H9 (cell line): ENCODE data around the gene FCGR3B. TPM values are rescaled to one million over a fixed set of nuclear protein-coding genes. Genes with fewer than 3 reads are reported as not detected.
"Not testable (repeated sequence)": the region's sequence is repeated elsewhere in the genome, so short reads cannot be mapped to it uniquely, and the experiment has no call there.

Source experiments
- DNase-seq: peaks from one replicate; pipeline ENCODE4 v3.0.0-alpha.2; 2017
- H2AFZ ChIP-seq: one replicate; pipeline ENCODE4 v1.6.1; 2013; ENCODE audit warnings: mild to moderate bottlenecking, low read length, control low read depth, moderate library complexity
- H2AK5ac ChIP-seq: 2 replicates; pipeline ENCODE4 v1.6.1; 2013; ENCODE audit warnings: low read length, control low read depth, mixed read lengths; ENCODE audit not compliant: insufficient read length
- H2BK120ac ChIP-seq: one replicate; pipeline ENCODE4 v1.6.1; 2013; ENCODE audit warnings: low read depth, mild to moderate bottlenecking, low read length, control low read depth, inconsistent platforms; ENCODE audit not compliant: poor library complexity, severe bottlenecking
- H2BK12ac ChIP-seq: 2 replicates; pipeline ENCODE4 v1.6.1; 2013; ENCODE audit warnings: low read length, control low read depth, mixed read lengths, low read depth; ENCODE audit not compliant: insufficient read length
- H2BK15ac ChIP-seq: 2 replicates; pipeline ENCODE4 v1.6.1; 2013; ENCODE audit warnings: low read depth, low read length, control low read depth
- H2BK20ac ChIP-seq: one replicate; pipeline ENCODE4 v1.6.1; 2013; ENCODE audit warnings: low read depth, mild to moderate bottlenecking, low read length, control low read depth, inconsistent platforms; ENCODE audit not compliant: poor library complexity, severe bottlenecking
- H2BK5ac ChIP-seq: 2 replicates; pipeline ENCODE4 v1.6.1; 2013; ENCODE audit warnings: low read length, control low read depth, mixed read lengths; ENCODE audit not compliant: insufficient read length
- H3K14ac ChIP-seq: 2 replicates; pipeline ENCODE4 v1.6.1; 2013; ENCODE audit warnings: low read length, control low read depth; ENCODE audit not compliant: insufficient read depth
- H3K18ac ChIP-seq: 2 replicates; pipeline ENCODE4 v1.6.1; 2013; ENCODE audit warnings: low read depth, mild to moderate bottlenecking, mixed read lengths, low read length, control low read depth; ENCODE audit not compliant: insufficient read length
- H3K23ac ChIP-seq: 2 replicates; pipeline ENCODE4 v1.6.1; 2013; ENCODE audit warnings: low read length, control low read depth, mixed read lengths, low read depth; ENCODE audit not compliant: insufficient read length
- H3K23me2 ChIP-seq: 2 replicates; pipeline ENCODE4 v1.6.1; 2013; ENCODE audit warnings: low read depth, mild to moderate bottlenecking, mixed read lengths, low read length, control low read depth; ENCODE audit not compliant: insufficient read length, poor library complexity, severe bottlenecking
- H3K27ac ChIP-seq: 2 replicates; pipeline ENCODE4 v1.5.1; 2013; ENCODE audit warnings: low read length, control low read depth, mixed read lengths, low read depth; ENCODE audit not compliant: insufficient read length
- H3K27me3 ChIP-seq: 2 replicates; pipeline ENCODE4 v1.6.1; 2013; ENCODE audit warnings: low read length, control low read depth, inconsistent platforms; ENCODE audit not compliant: insufficient read depth
- H3K4ac ChIP-seq: 2 replicates; pipeline ENCODE4 v1.6.1; 2013; ENCODE audit warnings: low read depth, mild to moderate bottlenecking, control low read depth, inconsistent platforms, low read length, moderate library complexity
- H3K4me1 ChIP-seq: 2 replicates; pipeline ENCODE4 v1.6.1; 2013; ENCODE audit warnings: low read length, control low read depth, inconsistent platforms; ENCODE audit not compliant: insufficient read depth
- H3K4me2 ChIP-seq: 2 replicates; pipeline ENCODE4 v1.6.1; 2013; ENCODE audit warnings: low read length, control low read depth, mixed read lengths; ENCODE audit not compliant: insufficient read length, insufficient read depth
- H3K56ac ChIP-seq: 2 replicates; pipeline ENCODE4 v1.6.1; 2013; ENCODE audit warnings: low read depth, mild to moderate bottlenecking, mixed read lengths, low read length, control low read depth; ENCODE audit not compliant: insufficient read length
- H3K79me1 ChIP-seq: 2 replicates; pipeline ENCODE4 v1.6.1; 2013; ENCODE audit warnings: low read depth, mild to moderate bottlenecking, moderate library complexity, low read length, control low read depth, inconsistent platforms; ENCODE audit not compliant: insufficient read depth, poor library complexity, severe bottlenecking
- H3K79me2 ChIP-seq: 2 replicates; pipeline ENCODE4 v1.6.1; 2013; ENCODE audit warnings: low read length, control low read depth, inconsistent platforms; ENCODE audit not compliant: insufficient read depth
- H3K9ac ChIP-seq: 2 replicates; pipeline ENCODE4 v1.6.1; 2013; ENCODE audit warnings: low read length, control low read depth, mixed read lengths; ENCODE audit not compliant: insufficient read length; ENCODE audit errors: extremely low read depth
- H3K9me3 ChIP-seq: one replicate; pipeline ENCODE4 v1.6.1; 2013; ENCODE audit warnings: low read depth, low read length, inconsistent platforms; ENCODE audit not compliant: control insufficient read depth
- H3T11ph ChIP-seq: one replicate; pipeline ENCODE4 v1.6.1; 2013; ENCODE audit warnings: mild to moderate bottlenecking, low read length, control low read depth, inconsistent platforms
- H4K20me1 ChIP-seq: one replicate; pipeline ENCODE4 v1.6.1; 2013; ENCODE audit not compliant: control insufficient read depth, insufficient read length, insufficient read depth
- H4K5ac ChIP-seq: 2 replicates; pipeline ENCODE4 v1.6.1; 2013; ENCODE audit warnings: low read depth, mild to moderate bottlenecking, mixed read lengths, low read length, control low read depth; ENCODE audit not compliant: insufficient read length
- H4K8ac ChIP-seq: replicated peaks from 2 replicates; pipeline ENCODE4 v1.6.1; 2013; ENCODE audit warnings: low read length, control low read depth, mixed read lengths, low read depth; ENCODE audit not compliant: insufficient read length
- H4K91ac ChIP-seq: 2 replicates; pipeline ENCODE4 v1.6.1; 2013; ENCODE audit warnings: low read depth, mild to moderate bottlenecking, moderate library complexity, mixed read lengths, low read length, control low read depth; ENCODE audit not compliant: insufficient read length
- H3K27ac Mint-ChIP-seq, 3 experiments: 2 replicates in 2 of 3; 3 replicates in 1 of 3; pipeline ENCODE4 v1.8.0; 2020 to 2021; ENCODE audit warnings: mixed read lengths in 3 of 3, mild to moderate bottlenecking in 1 of 3, moderate library complexity in 1 of 3
- H3K27me3 Mint-ChIP-seq: 2 replicates; pipeline ENCODE4 v1.8.0; 2021; ENCODE audit warnings: low read depth, mild to moderate bottlenecking, moderate library complexity, mixed read lengths
- H3K36me3 Mint-ChIP-seq, 3 experiments: 2 replicates in 2 of 3; 3 replicates in 1 of 3; pipeline ENCODE4 v1.8.0; 2020 to 2021; ENCODE audit warnings: low read depth in 3 of 3, mixed read lengths in 3 of 3; ENCODE audit not compliant: insufficient read depth in 1 of 3
- H3K4me1 Mint-ChIP-seq, 2 experiments: 2 replicates each; pipeline ENCODE4 v1.8.0; 2020; ENCODE audit warnings: mixed read lengths in 2 of 2
- H3K4me3 Mint-ChIP-seq, 2 experiments: 2 replicates in 1 of 2; 3 replicates in 1 of 2; pipeline ENCODE4 v1.8.0; 2020 to 2021; ENCODE audit warnings: mild to moderate bottlenecking in 2 of 2, mixed read lengths in 2 of 2, moderate library complexity in 1 of 2
- H3K9me3 Mint-ChIP-seq, 2 experiments: 2 replicates in 1 of 2; 3 replicates in 1 of 2; pipeline ENCODE4 v1.8.0; 2020; ENCODE audit warnings: mild to moderate bottlenecking in 2 of 2, mixed read lengths in 2 of 2, moderate library complexity in 1 of 2
- WGBS: extraction: QIAGEN DNeasy Blood & Tissue Kit; methylation state at CpG from one replicate; pipeline ENCODE4 v1.1.7; 2013; ENCODE audit warnings: missing lambda C conversion rate, low lambda C conversion rate, mixed read lengths; ENCODE audit not compliant: insufficient read length; ENCODE audit errors: extremely low coverage; 5-methylcytosine and 5-hydroxymethylcytosine counted together
- total RNA-seq: library from RNA; stranded (reverse); gene quantifications from 2 replicates; pipeline ENCODE4 v1.2.1, GENCODE V29; 2021

The FCGR3B gene
- total RNA-seq, 1 experiment from 2014 or later = not detected

DNA sequence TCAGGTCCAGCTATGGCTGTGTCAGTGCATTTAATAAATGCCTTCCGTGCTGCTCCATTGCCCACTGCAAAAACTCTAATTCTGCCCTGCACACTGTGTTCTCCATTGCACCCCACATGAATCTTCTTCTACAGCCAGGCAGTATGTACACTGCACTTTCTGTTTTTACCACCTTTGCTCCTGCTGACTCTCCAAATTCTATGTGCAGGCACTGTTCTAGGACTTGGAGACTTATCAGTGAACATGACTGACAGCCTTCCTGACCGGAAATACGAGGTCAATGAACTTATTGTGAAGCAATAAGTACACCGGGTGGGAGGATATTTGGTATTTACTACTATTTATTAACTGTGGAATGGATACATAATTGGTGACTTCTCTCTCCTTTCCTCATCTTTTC lies 48.1 kb downstream of the FCGR3B start:
- not testable (repeated sequence) for H4K5ac ChIP-seq, H2AK5ac ChIP-seq, H3K56ac ChIP-seq, H3K9ac ChIP-seq, H3K23me2 ChIP-seq, H3K79me2 ChIP-seq, H3K4me3 Mint-ChIP-seq, H4K20me1 ChIP-seq, H2BK20ac ChIP-seq, H2BK120ac ChIP-seq, H3K14ac ChIP-seq, H3K9me3 Mint-ChIP-seq, DNase-seq, H3K9me3 ChIP-seq, H3K27ac ChIP-seq, H3K4me2 ChIP-seq, H3K4ac ChIP-seq, H3K18ac ChIP-seq, H3K36me3 Mint-ChIP-seq, H3K27me3 Mint-ChIP-seq, H2BK5ac ChIP-seq, H3K79me1 ChIP-seq, H3T11ph ChIP-seq, H3K23ac ChIP-seq, H3K27ac Mint-ChIP-seq, H2BK15ac ChIP-seq, H2BK12ac ChIP-seq, H4K8ac ChIP-seq, H2AFZ ChIP-seq, H3K27me3 ChIP-seq, H3K4me1 Mint-ChIP-seq, H4K91ac ChIP-seq, H3K4me1 ChIP-seq
- no CpG with 5 or more reads among the region's 4 CpGs for WGBS

DNA sequence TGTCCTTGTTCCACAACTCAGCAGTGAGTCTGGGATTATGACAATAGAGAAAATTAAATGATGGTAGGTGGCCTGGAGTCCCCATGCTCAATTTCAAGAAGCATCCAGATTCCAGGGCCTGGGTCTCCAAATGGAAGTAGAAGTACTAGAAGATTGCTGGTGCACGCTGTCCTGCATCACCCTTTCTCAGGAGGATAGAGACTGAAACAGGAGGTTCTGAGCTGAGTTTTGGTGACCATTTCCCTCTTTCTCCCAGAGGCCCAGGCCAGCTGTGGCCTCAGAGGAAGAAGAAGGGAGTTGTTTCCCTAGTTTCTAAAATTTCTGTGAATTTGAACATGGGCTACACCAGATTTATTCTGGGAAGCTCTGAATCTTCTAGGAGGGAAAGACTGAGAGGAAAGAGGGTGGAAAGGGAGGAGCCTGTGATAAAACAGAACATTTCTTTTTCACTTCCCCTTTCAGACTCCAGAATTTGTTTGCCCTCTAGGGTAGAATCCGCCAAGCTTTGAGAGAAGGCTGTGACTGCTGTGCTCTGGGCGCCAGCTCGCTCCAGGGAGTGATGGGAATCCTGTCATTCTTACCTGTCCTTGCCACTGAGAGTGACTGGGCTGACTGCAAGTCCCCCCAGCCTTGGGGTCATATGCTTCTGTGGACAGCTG lies 50.0 kb downstream of the FCGR3B start:
- H4K91ac ChIP-seq, H3K4me1 ChIP-seq, H2BK5ac ChIP-seq, DNase-seq, H3K9ac ChIP-seq, H3K9me3 Mint-ChIP-seq, H3T11ph ChIP-seq, H3K14ac ChIP-seq, H3K27ac Mint-ChIP-seq, H3K79me2 ChIP-seq, H3K23ac ChIP-seq, H2BK120ac ChIP-seq, H3K79me1 ChIP-seq, H3K27ac ChIP-seq, H4K5ac ChIP-seq, H3K4me1 Mint-ChIP-seq, H2BK20ac ChIP-seq, H3K4ac ChIP-seq, H2BK15ac ChIP-seq, H2AK5ac ChIP-seq, H3K4me3 Mint-ChIP-seq, H4K20me1 ChIP-seq, H3K56ac ChIP-seq, H3K23me2 ChIP-seq, H2BK12ac ChIP-seq, H2AFZ ChIP-seq, H3K18ac ChIP-seq, H4K8ac ChIP-seq, H3K27me3 ChIP-seq, H3K27me3 Mint-ChIP-seq, H3K4me2 ChIP-seq, H3K36me3 Mint-ChIP-seq, H3K9me3 ChIP-seq: not testable (repeated sequence)
- WGBS = no CpG with 5 or more reads among the region's 4 CpGs
